Prostate gland (tissue), 2 donors: ENCODE measurements around the gene LRCH3.

Experiments used
- POLR2A ChIP-seq: fragments of 450-650 bp; IDR thresholded peaks from one replicate; pipeline ENCODE4 v1.6.1; 2016; ENCODE audit warnings: antibody characterized with exemption, mild to moderate bottlenecking
- TF ChIP-seq, protein P1 (sequence below), 4 experiments: fragments of 200-600 bp in 2 of 4; fragments of 450-650 bp in 2 of 4; sonication (generic) in 2 of 4; IDR thresholded peaks; 1 replicate in 3 of 4; 2 replicates in 1 of 4; pipeline ENCODE4 v1.5.1; 2016 to 2019; ENCODE audit warnings: antibody characterized with exemption in 4 of 4, mild to moderate bottlenecking in 2 of 4, moderate library complexity in 2 of 4

DNA sequence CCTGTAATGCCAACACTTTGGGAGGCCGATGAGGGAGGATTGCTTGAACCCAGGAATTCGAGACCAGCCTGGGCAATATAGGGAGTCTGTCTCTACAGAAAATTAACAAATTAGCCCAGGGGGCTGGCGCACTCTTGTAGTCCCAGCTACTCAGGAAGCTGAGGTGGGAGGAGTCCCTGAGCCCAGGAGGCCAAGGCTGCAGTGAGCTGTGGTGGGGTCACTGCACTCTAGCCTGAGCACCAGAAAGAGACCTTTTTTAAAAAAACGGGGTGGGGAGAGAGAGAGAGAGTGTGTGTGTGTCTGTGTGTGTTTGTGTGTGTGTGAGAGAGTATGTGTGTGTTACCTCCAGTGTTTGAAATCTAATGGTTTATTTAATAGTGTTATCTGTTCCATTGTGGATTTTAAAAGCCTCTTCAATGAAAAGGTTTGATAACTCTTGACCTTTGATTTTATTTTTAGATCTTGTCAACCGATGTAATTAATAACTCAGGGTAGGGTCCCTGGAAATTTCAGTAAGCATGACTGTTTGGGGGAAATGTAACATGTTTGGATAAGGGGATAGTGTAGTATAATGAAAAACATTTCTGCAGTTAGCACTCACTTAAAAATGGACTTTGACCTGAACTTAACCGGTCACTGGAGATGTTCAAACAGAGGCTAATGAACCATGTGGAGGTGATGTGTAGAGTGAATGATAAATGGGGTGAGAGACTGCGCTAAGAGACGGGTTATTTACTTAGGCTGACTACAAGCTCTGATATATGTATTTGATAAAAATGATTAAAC is 29.7 kb downstream of the LRCH3 start:
- TF ChIP-seq, protein P1, sequence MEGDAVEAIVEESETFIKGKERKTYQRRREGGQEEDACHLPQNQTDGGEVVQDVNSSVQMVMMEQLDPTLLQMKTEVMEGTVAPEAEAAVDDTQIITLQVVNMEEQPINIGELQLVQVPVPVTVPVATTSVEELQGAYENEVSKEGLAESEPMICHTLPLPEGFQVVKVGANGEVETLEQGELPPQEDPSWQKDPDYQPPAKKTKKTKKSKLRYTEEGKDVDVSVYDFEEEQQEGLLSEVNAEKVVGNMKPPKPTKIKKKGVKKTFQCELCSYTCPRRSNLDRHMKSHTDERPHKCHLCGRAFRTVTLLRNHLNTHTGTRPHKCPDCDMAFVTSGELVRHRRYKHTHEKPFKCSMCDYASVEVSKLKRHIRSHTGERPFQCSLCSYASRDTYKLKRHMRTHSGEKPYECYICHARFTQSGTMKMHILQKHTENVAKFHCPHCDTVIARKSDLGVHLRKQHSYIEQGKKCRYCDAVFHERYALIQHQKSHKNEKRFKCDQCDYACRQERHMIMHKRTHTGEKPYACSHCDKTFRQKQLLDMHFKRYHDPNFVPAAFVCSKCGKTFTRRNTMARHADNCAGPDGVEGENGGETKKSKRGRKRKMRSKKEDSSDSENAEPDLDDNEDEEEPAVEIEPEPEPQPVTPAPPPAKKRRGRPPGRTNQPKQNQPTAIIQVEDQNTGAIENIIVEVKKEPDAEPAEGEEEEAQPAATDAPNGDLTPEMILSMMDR (IDR thresholded peaks at IDR 0.05) = no peak
- TF ChIP-seq POLR2A = no peak
